Tibial nerve (tissue), 4 donors: Measurements from ENCODE around the gene GPATCH11. TPM values are rescaled to one million over a fixed set of nuclear protein-coding genes. Genes with fewer than 3 reads are reported as not detected.

ENCODE experiments used
- DNase-seq, 2 donors: peaks; one replicate each; pipeline ENCODE4 v3.0.0-alpha.2; 2019; ENCODE audit warnings: low spot score in 2 of 2
- H3K27ac ChIP-seq, 4 donors: fragments of 200-600 bp; sonication (generic) in 3 of 4; one replicate each; pipeline ENCODE4 v1.5.1; 2017 to 2019; ENCODE audit warnings: mild to moderate bottlenecking in 1 of 4
- H3K27me3 ChIP-seq, 2 donors: fragments of 200-600 bp; sonication (generic) in 1 of 2; one replicate each; pipeline versions ENCODE4 v1.5.1 to v1.6.0; 2017 to 2019
- H3K36me3 ChIP-seq, 3 donors: fragments of 200-600 bp; sonication (generic); one replicate each; pipeline ENCODE4 v1.5.1; 2018 to 2019
- H3K4me1 ChIP-seq, 4 donors: fragments of 200-600 bp; sonication (generic) in 3 of 4; one replicate each; pipeline ENCODE4 v1.5.1; 2017 to 2019
- H3K4me3 ChIP-seq, 4 donors: fragments of 200-600 bp; sonication (generic) in 3 of 4; one replicate each; pipeline ENCODE4 v1.5.1; 2017 to 2019; ENCODE audit warnings: mild to moderate bottlenecking in 1 of 4, moderate library complexity in 1 of 4
- H3K9me3 ChIP-seq, 4 donors: fragments of 200-600 bp; sonication (generic) in 3 of 4; one replicate each; pipeline ENCODE4 v1.5.1; 2017 to 2019
- CTCF ChIP-seq, 5 experiments: fragments of 200-600 bp in 3 of 5; fragments of 450-650 bp in 2 of 5; sonication (generic) in 3 of 5; IDR thresholded peaks; one replicate each; pipeline ENCODE4 v1.5.1; 2016 to 2019; ENCODE audit warnings: antibody characterized with exemption in 5 of 5, mild to moderate bottlenecking in 3 of 5, moderate library complexity in 2 of 5
- EP300 ChIP-seq, 2 donors: sonication (generic); formaldehyde crosslinking; IDR thresholded peaks; one replicate each; pipeline ENCODE4 v1.6.1; 2017; ENCODE audit warnings: antibody characterized with exemption in 2 of 2, mild to moderate bottlenecking in 1 of 2
- POLR2A ChIP-seq, 2 donors: fragments of 450-650 bp; IDR thresholded peaks; one replicate each; pipeline ENCODE4 v1.6.1; 2017; ENCODE audit warnings: antibody characterized with exemption in 2 of 2, mild to moderate bottlenecking in 2 of 2, moderate library complexity in 2 of 2
- WGBS, 2 donors: methylation state at CpG; one replicate each; pipeline ENCODE4 v1.1.5; 2018; 5-methylcytosine and 5-hydroxymethylcytosine counted together
- total RNA-seq, 4 donors: library from RNA; depleted of rRNA; stranded (reverse); fragments of >200 nt; gene quantifications; one replicate each; pipeline ENCODE4 v1.1.0, GENCODE V29; 2016

Gene GPATCH11
- total RNA-seq, 4 donors from 2014 or later: 9.8 to 17.0 (median 11.9) TPM

GRCh38 chr2:37085731-37086147 is 1.4 kb downstream of the GPATCH11 start:
- no peaks in the 10 kb centered on the region for H3K9me3 ChIP-seq
- WGBS, 2 donors: 60 to 67% methylated on average over 1 of the region's 1 CpG
- no peak for TF ChIP-seq EP300 (IDR thresholded peaks at IDR 0.05)
- no peak for TF ChIP-seq CTCF (IDR thresholded peaks at IDR 0.05)
- TF ChIP-seq POLR2A (IDR thresholded peaks at IDR 0.05): no peak

GRCh38 chr2:37090019-37090477 is 5.7 kb downstream of the GPATCH11 start:
- TF ChIP-seq POLR2A (IDR thresholded peaks at IDR 0.05) (no peak), CTCF (IDR thresholded peaks at IDR 0.05) (no peak), EP300 (IDR thresholded peaks at IDR 0.05) (no peak)
- Histone ChIP-seq H3K36me3 (peaks cover 0 to 71% (median 4%) of the 10 kb centered on the region in 3 donors), H3K4me3 (no peak overlapping the region), H3K9me3 (no peaks in the 10 kb centered on the region), H3K27ac (no peak overlapping the region), H3K27me3 (no peaks in the 10 kb centered on the region), H3K4me1 (peaks cover 0 to 12% (median 0%) of the 10 kb centered on the region in 4 donors)
- 88 to 91% methylated on average over 4 of the region's 4 CpGs for WGBS, 2 donors
- no peak for DNase-seq

More at GRCh38 chr2:37085731-37086147, 1.4 kb downstream of the GPATCH11 start:
- DNase-seq: no peak
- Histone ChIP-seq H3K27me3 (no peaks in the 10 kb centered on the region), H3K36me3 (peaks cover 0 to 39% (median 4%) of the 10 kb centered on the region in 3 donors), H3K4me1 (peaks cover 0 to 41% (median 11%) of the 10 kb centered on the region in 4 donors), H3K4me3 (no peak overlapping the region), H3K27ac (no peak overlapping the region)

- no peak overlapping the region for H3K27ac ChIP-seq
- DNase-seq: no peak
- WGBS, 2 donors: 80% methylated on average over 5 of the region's 5 CpGs
- no peaks in the 10 kb centered on the region for H3K27me3 ChIP-seq
- TF ChIP-seq CTCF (IDR thresholded peaks at IDR 0.05) (no peak), EP300 (IDR thresholded peaks at IDR 0.05) (no peak), POLR2A (IDR thresholded peaks at IDR 0.05) (no peak)
- no peaks in the 10 kb centered on the region for H3K4me1 ChIP-seq
- H3K4me3 ChIP-seq: no peak overlapping the region
- H3K36me3 ChIP-seq: peaks cover 0 to 89% (median 4%) of the 10 kb centered on the region in 3 donors
- no peaks in the 10 kb centered on the region for H3K9me3 ChIP-seq
Measured at GRCh38 chr2:37091873-37092272, 7.6 kb downstream of the GPATCH11 start.

GRCh38 chr2:37096568-37096967 is 12.2 kb downstream of the GPATCH11 start:
- TF ChIP-seq EP300 (IDR thresholded peaks at IDR 0.05) (no peak), CTCF (IDR thresholded peaks at IDR 0.05) (no peak), POLR2A (IDR thresholded peaks at IDR 0.05) (no peak)
- Histone ChIP-seq H3K4me1 (no peaks in the 10 kb centered on the region), H3K9me3 (no peaks in the 10 kb centered on the region), H3K36me3 (peaks cover 0 to 92% (median 0%) of the 10 kb centered on the region in 3 donors), H3K27me3 (no peaks in the 10 kb centered on the region), H3K27ac (no peak overlapping the region), H3K4me3 (no peak overlapping the region)
- WGBS, 2 donors: 89 to 100% methylated on average over 1 of the region's 1 CpG
- no peak for DNase-seq

GRCh38 chr2:37098416-37099118 is 14.2 kb downstream of the GPATCH11 start:
- no peak overlapping the region for H3K4me3 ChIP-seq
- WGBS, 2 donors: 90 to 92% methylated on average over 4 of the region's 4 CpGs
- no peak for DNase-seq
- no peaks in the 10 kb centered on the region for H3K4me1 ChIP-seq
- H3K27me3 ChIP-seq: no peaks in the 10 kb centered on the region
- H3K27ac ChIP-seq: no peak overlapping the region
- TF ChIP-seq CTCF (IDR thresholded peaks at IDR 0.05) (no peak), EP300 (IDR thresholded peaks at IDR 0.05) (no peak), POLR2A (IDR thresholded peaks at IDR 0.05) (no peak)
- peaks cover 0 to 92% (median 0%) of the 10 kb centered on the region in 3 donors for H3K36me3 ChIP-seq
- no peaks in the 10 kb centered on the region for H3K9me3 ChIP-seq
